ENCODE results near the gene SYNPR.
A peak's percentile ranks its signal among the peaks of the same experiment; 100 is the strongest.

SYNPR gene

DNA sequence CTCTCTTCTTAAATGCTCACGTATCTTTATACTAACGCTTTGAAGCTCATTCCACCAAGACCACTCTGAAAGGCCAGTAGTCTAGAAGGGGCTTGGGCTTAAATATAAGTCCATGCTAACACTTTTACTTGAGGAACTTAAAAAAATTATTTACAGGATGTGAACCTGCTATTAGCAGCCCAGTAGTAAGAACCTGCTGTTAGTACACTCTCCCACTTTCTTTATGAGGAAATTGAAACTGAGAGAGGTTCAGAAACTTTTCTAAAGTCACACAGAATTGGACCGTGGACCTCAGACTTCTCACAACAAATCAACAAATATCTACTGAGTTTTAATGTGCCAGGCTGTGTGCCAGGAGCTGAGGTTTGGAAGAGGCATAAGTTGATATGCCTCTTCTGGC lies 53.4 kb downstream of the SYNPR start:
- Histone ChIP-seq H3K9me3 (no peaks in the 10 kb centered on the region), H3K4me1 (no peaks in the 10 kb centered on the region), H3K36me3 (replicated peaks) (no peaks in the 10 kb centered on the region), H3K27me3 (ENCODE audit: low read depth) (no peaks in the 10 kb centered on the region), H3K4me3 (no peak overlapping the region)
- in situ Hi-C loops (cut with MboI; ENCODE audit: low sequenced_read_pairs): no loop called here
- no peak for DNase-seq (ENCODE audit: low spot score in 2 of 2)

GRCh38 chr3:63333815-63334214 lies 55.7 kb downstream of the SYNPR start:
- no peaks in the 10 kb centered on the region for H3K9me3 ChIP-seq
- no peak overlapping the region for H3K4me3 ChIP-seq
- DNase-seq (ENCODE audit: low spot score in 2 of 2): no peak
- H3K27me3 ChIP-seq (ENCODE audit: low read depth): no peaks in the 10 kb centered on the region
- no peaks in the 10 kb centered on the region for H3K4me1 ChIP-seq
- no peaks in the 10 kb centered on the region for H3K36me3 ChIP-seq (replicated peaks)
- in situ Hi-C loops (cut with MboI; ENCODE audit: low sequenced_read_pairs): no loop called here

GRCh38 chr3:63338351-63338750 lies 60.2 kb downstream of the SYNPR start:
- H3K9me3 ChIP-seq: no peaks in the 10 kb centered on the region
- DNase-seq (ENCODE audit: low spot score in 2 of 2): no peak
- H3K4me1 ChIP-seq: no peaks in the 10 kb centered on the region; the same call in 1 of the 2 replicates
- no peaks in the 10 kb centered on the region for H3K36me3 ChIP-seq (replicated peaks)
- no peak overlapping the region for H3K4me3 ChIP-seq
- in situ Hi-C loops (cut with MboI; ENCODE audit: low sequenced_read_pairs): no loop called here
- peaks cover 3% of the 10 kb centered on the region; the same call in 1 of the 2 replicates for H3K27me3 ChIP-seq (ENCODE audit: low read depth)

- Histone ChIP-seq H3K27me3 (ENCODE audit: low read depth) (peaks cover 5% of the 10 kb centered on the region), H3K36me3 (replicated peaks) (no peaks in the 10 kb centered on the region), H3K4me3 (no peak overlapping the region), H3K4me1 (peaks cover 5% of the 10 kb centered on the region), H3K9me3 (no peaks in the 10 kb centered on the region)
- DNase-seq (ENCODE audit: low spot score in 2 of 2): peak; percentile 77 to 83
- in situ Hi-C loops (cut with MboI; ENCODE audit: low sequenced_read_pairs): no loop called here
These were observed 65.6 kb downstream of the SYNPR start for GRCh38 chr3:63343674-63344073.

DNA sequence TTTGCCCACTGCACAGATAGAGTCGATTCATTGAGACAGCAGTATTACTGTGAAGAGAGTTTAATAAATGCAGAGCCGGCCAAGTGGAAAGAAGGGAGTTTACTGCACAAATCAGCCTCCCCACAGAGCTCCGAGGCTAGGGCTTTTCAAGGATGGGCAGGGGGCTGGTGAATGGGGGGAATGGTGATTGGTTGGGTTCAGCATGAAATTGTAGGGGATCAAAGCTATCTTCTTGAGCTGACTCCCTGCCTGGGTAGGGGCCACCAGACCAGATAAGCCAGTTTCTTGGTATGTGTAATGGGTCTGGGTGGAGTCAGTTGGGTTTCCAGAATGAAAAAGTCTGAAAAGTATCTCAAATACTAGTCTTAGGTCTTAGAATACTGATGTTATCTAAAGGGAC lies 66.6 kb downstream of the SYNPR start:
- Histone ChIP-seq H3K9me3 (no peaks in the 10 kb centered on the region), H3K4me3 (no peak overlapping the region), H3K36me3 (replicated peaks) (no peaks in the 10 kb centered on the region), H3K27me3 (ENCODE audit: low read depth) (peaks cover 5% of the 10 kb centered on the region), H3K4me1 (peaks cover 5% of the 10 kb centered on the region)
- no peak for DNase-seq (ENCODE audit: low spot score in 2 of 2)
- in situ Hi-C loops (cut with MboI; ENCODE audit: low sequenced_read_pairs): no loop called here

GRCh38 chr3:63349583-63350573 lies 71.8 kb downstream of the SYNPR start:
- no peaks in the 10 kb centered on the region for H3K36me3 ChIP-seq (replicated peaks)
- DNase-seq (ENCODE audit: low spot score in 2 of 2): peak; percentile 19 to 65
- H3K4me3 ChIP-seq: no peak overlapping the region
- no peaks in the 10 kb centered on the region for H3K4me1 ChIP-seq
- peaks cover 16% of the 10 kb centered on the region; the same call in 1 of the 2 replicates for H3K27me3 ChIP-seq (ENCODE audit: low read depth)
- in situ Hi-C loops (cut with MboI; ENCODE audit: low sequenced_read_pairs): loop anchor here (5.0 to 10.0 kb wide), 2 partner anchors 467 to 645 kb away; partner anchors contain the start of gene C3orf49
- no peaks in the 10 kb centered on the region for H3K9me3 ChIP-seq

DNA sequence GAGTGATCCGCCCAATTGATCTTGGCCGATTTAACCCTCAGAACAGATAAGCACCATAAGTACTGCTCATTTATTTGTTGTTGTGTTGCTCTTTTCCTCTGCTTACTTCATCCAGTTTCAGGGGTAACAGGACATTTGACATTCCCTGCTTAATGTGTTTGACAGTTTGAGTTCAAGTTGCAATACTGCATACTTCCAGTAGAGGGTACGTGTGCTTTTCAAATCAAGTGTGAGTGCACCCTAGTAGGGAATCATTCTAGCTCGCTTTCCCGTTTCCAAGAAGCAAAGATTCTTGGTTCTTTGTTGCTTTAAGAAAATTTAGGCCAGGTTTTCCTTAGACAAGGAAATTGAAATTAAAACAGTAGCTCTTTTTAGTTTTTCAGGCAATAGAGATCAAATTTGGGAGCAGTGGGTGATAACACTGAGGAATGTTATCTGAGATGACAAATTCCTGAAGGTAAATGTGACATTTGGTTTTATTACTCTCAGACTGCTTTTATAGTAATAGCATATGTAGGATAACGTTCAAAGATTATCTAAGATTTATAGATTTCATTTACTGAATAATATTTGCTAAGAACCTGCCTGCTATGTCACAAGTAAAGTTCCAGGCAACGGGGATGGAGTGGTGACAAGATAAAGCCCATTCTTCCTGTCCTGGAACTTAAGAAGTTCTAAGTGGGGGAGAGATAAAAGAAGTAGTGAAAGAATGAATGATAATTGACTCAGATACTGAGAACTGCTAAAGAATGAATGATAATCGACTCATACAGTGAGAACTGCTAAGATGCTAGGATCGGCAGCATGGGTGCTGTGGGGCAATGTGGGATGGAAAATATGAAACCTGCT lies 73.3 kb downstream of the SYNPR start:
- H3K27me3 ChIP-seq (ENCODE audit: low read depth): peaks cover 14% of the 10 kb centered on the region; the same call in 1 of the 2 replicates
- no peaks in the 10 kb centered on the region for H3K9me3 ChIP-seq
- in situ Hi-C loops (cut with MboI; ENCODE audit: low sequenced_read_pairs): loop anchor here (5.0 to 10.0 kb wide), 2 partner anchors 466 to 643 kb away; partner anchors contain the start of gene C3orf49
- H3K4me1 ChIP-seq: no peaks in the 10 kb centered on the region
- H3K36me3 ChIP-seq (replicated peaks): no peaks in the 10 kb centered on the region
- peak in 1 of 2 experiments; percentile 55 for DNase-seq (ENCODE audit: low spot score in 2 of 2)
- no peak overlapping the region for H3K4me3 ChIP-seq

GRCh38 chr3:63352008-63352279 lies 73.8 kb downstream of the SYNPR start:
- in situ Hi-C loops (cut with MboI; ENCODE audit: low sequenced_read_pairs): loop anchor here (5.0 to 10.0 kb wide), 2 partner anchors 465 to 643 kb away; partner anchors contain the start of gene C3orf49
- H3K27me3 ChIP-seq (ENCODE audit: low read depth): peaks cover 14% of the 10 kb centered on the region; the same call in 1 of the 2 replicates
- no peak for DNase-seq (ENCODE audit: low spot score in 2 of 2)
- H3K36me3 ChIP-seq (replicated peaks): no peaks in the 10 kb centered on the region
- no peaks in the 10 kb centered on the region for H3K9me3 ChIP-seq
- no peaks in the 10 kb centered on the region for H3K4me1 ChIP-seq
- H3K4me3 ChIP-seq: no peak overlapping the region

DNA sequence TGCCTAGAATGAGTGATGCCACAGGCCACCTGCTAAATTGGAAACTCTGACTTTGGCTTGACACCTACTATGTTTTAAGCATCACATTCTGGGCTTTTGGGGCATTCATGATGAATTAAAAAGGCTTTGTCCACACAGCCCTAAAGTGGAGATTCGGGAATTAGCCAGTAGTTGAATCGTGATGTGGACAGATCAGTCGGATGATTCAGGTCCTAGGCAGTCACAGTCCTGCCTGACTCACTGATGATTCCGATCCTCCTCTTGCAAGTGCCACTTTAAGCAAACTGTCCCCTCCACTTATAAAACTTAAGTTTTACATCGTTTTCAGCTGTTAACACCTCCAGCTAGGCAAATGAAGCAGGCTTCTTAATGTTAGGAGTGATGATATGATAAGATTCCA lies 75.3 kb downstream of the SYNPR start:
- no peak overlapping the region for H3K4me3 ChIP-seq
- H3K4me1 ChIP-seq: no peaks in the 10 kb centered on the region
- H3K27me3 ChIP-seq (ENCODE audit: low read depth): peaks cover 14% of the 10 kb centered on the region; the same call in 1 of the 2 replicates
- H3K9me3 ChIP-seq: no peaks in the 10 kb centered on the region
- no peaks in the 10 kb centered on the region for H3K36me3 ChIP-seq (replicated peaks)
- DNase-seq (ENCODE audit: low spot score in 2 of 2): no peak
- in situ Hi-C loops (cut with MboI; ENCODE audit: low sequenced_read_pairs): loop anchor here (5.0 to 10.0 kb wide), 2 partner anchors 464 to 641 kb away; partner anchors contain the start of gene C3orf49

GRCh38 chr3:63354160-63354559 lies 76.1 kb downstream of the SYNPR start:
- Histone ChIP-seq H3K36me3 (replicated peaks) (no peaks in the 10 kb centered on the region), H3K27me3 (ENCODE audit: low read depth) (peaks cover 14% of the 10 kb centered on the region; the same call in 1 of the 2 replicates), H3K4me3 (no peak overlapping the region), H3K9me3 (no peaks in the 10 kb centered on the region), H3K4me1 (no peaks in the 10 kb centered on the region)
- DNase-seq (ENCODE audit: low spot score in 2 of 2): no peak
- in situ Hi-C loops (cut with MboI; ENCODE audit: low sequenced_read_pairs): loop anchor here (5.0 to 10.0 kb wide), 2 partner anchors 463 to 641 kb away; partner anchors contain the start of gene C3orf49

- Histone ChIP-seq H3K9me3 (no peaks in the 10 kb centered on the region), H3K36me3 (replicated peaks) (no peaks in the 10 kb centered on the region), H3K4me1 (no peaks in the 10 kb centered on the region), H3K4me3 (no peak overlapping the region), H3K27me3 (ENCODE audit: low read depth) (peaks cover 14% of the 10 kb centered on the region; the same call in 1 of the 2 replicates)
- in situ Hi-C loops (cut with MboI; ENCODE audit: low sequenced_read_pairs): loop anchor here (10.0 kb wide), 1 partner anchor 639 kb away; no protein-coding TSS in a partner anchor
- no peak for DNase-seq (ENCODE audit: low spot score in 2 of 2)
These were observed 77.7 kb downstream of the SYNPR start for GRCh38 chr3:63355809-63356208.

DNA sequence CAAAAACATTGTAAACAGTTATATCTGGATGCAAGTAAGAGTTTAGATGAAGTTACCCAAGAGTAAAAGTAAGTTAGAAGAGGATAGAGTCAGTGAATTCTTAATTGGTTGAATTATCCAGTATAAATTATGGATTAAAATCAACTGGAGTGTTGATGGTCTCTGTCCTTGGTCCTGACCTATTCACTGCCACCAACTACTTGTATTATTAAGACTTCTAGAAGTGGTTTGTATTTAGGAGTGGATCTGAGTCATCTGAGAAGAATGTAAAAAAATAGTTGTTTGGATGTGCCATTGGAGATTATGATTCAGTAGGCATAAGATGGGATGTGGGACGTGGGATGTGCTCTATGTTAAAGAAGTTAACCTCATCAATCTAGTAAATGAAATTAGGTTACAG lies 86.4 kb downstream of the SYNPR start:
- Histone ChIP-seq H3K36me3 (replicated peaks) (no peaks in the 10 kb centered on the region), H3K4me1 (no peaks in the 10 kb centered on the region), H3K27me3 (ENCODE audit: low read depth) (peaks cover 10% of the 10 kb centered on the region; the same call in 1 of the 2 replicates), H3K4me3 (no peak overlapping the region), H3K9me3 (no peaks in the 10 kb centered on the region)
- in situ Hi-C loops (cut with MboI; ENCODE audit: low sequenced_read_pairs): no loop called here
- no peak for DNase-seq (ENCODE audit: low spot score in 2 of 2)

DNA sequence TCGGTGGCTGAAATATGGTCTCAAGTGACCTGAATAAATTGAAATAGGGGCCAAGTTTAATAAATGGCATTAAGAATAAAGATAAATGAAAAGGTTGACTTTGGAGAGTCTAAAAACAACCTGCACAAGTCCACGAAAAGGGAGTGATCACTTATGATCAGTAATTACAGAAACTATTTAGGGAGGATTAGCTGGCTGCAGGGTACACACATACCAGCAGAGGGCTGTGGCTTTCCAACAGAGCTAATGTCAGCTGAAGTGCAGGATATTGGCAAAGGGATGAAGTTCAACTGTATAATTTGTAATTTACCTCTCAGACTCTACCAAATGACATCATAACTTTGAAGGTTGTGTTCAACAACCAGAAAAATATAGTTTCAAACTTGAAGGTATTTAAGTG lies 86.8 kb downstream of the SYNPR start:
- in situ Hi-C loops (cut with MboI; ENCODE audit: low sequenced_read_pairs): no loop called here

More for the DNA sequence above, 86.8 kb downstream of the SYNPR start:
- Histone ChIP-seq H3K9me3 (no peaks in the 10 kb centered on the region), H3K36me3 (replicated peaks) (no peaks in the 10 kb centered on the region), H3K27me3 (ENCODE audit: low read depth) (peaks cover 10% of the 10 kb centered on the region; the same call in 1 of the 2 replicates), H3K4me3 (no peak overlapping the region), H3K4me1 (no peaks in the 10 kb centered on the region)
- no peak for DNase-seq (ENCODE audit: low spot score in 2 of 2)
